DOHH2 (cell line): ENCODE measurements around the gene OMP.

Experiments used
- EZH2phosphoT487 ChIP-seq: fragments of 200-600 bp; sonication (generic); IDR thresholded peaks from 2 replicates; pipeline ENCODE4 v1.6.1; 2017; ENCODE audit warnings: borderline replicate concordance, mild to moderate bottlenecking, antibody characterized with exemption, low read length, moderate library complexity, mixed read lengths
- TF ChIP-seq, protein P1 (sequence below): fragments of 200-600 bp; sonication (generic); IDR thresholded peaks from one replicate; pipeline ENCODE4 v1.5.1; 2014; ENCODE audit warnings: antibody characterized with exemption, mild to moderate bottlenecking, low read depth, low read length; ENCODE audit not compliant: poor library complexity, severe bottlenecking

DNA sequence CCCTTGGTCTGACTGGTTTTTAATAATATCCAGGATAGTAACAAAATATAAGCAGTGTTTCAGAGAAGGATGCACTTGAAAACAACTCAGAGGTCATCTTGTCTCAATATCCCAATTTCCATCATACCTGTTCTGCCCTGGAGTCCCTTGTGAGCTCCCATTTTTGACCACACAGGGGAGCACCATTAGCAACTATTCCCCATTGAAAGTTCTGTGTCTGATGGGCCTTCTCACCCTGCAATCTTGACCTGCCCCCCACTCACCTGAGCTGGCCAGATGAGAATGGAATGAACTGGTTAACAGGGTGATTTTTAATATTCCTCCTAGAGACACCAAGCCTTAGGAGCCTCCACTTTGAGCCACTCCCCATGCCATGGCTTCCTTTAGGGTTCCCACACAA, 39.7 kb upstream of the OMP start:
- TF ChIP-seq, protein P1, sequence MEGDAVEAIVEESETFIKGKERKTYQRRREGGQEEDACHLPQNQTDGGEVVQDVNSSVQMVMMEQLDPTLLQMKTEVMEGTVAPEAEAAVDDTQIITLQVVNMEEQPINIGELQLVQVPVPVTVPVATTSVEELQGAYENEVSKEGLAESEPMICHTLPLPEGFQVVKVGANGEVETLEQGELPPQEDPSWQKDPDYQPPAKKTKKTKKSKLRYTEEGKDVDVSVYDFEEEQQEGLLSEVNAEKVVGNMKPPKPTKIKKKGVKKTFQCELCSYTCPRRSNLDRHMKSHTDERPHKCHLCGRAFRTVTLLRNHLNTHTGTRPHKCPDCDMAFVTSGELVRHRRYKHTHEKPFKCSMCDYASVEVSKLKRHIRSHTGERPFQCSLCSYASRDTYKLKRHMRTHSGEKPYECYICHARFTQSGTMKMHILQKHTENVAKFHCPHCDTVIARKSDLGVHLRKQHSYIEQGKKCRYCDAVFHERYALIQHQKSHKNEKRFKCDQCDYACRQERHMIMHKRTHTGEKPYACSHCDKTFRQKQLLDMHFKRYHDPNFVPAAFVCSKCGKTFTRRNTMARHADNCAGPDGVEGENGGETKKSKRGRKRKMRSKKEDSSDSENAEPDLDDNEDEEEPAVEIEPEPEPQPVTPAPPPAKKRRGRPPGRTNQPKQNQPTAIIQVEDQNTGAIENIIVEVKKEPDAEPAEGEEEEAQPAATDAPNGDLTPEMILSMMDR, result no peak
- no peak for TF ChIP-seq EZH2phosphoT487
